Prostate gland (tissue), 2 donors: ENCODE data around the gene EPHB3.

Source experiments
- CTCF ChIP-seq, 4 experiments: fragments of 200-600 bp in 2 of 4; fragments of 450-650 bp in 2 of 4; sonication (generic) in 2 of 4; IDR thresholded peaks; 1 replicate in 3 of 4; 2 replicates in 1 of 4; pipeline ENCODE4 v1.5.1; 2016 to 2019; ENCODE audit warnings: antibody characterized with exemption in 4 of 4, mild to moderate bottlenecking in 2 of 4, moderate library complexity in 2 of 4
- POLR2A ChIP-seq: fragments of 450-650 bp; IDR thresholded peaks from one replicate; pipeline ENCODE4 v1.6.1; 2016; ENCODE audit warnings: antibody characterized with exemption, mild to moderate bottlenecking
- POLR2AphosphoS5 ChIP-seq: sonication (generic); formaldehyde crosslinking; IDR thresholded peaks from one replicate; pipeline ENCODE4 v1.6.1; 2017; ENCODE audit warnings: antibody characterized with exemption

GRCh38 chr3:184556582-184557347 lies 4.8 kb upstream of the EPHB3 start:
- TF ChIP-seq CTCF (IDR thresholded peaks at IDR 0.05) = no peak
- TF ChIP-seq POLR2A = no peak
- no peak for TF ChIP-seq POLR2AphosphoS5
